GM19035 (cell line): Measurements from ENCODE around the gene GKAP1.
"Not testable (repeated sequence)": the region's sequence is repeated elsewhere in the genome, so short reads cannot be mapped to it uniquely, and the experiment has no call there.

Experiments used
- ATAC-seq: cut with Tn5 transposase; IDR thresholded peaks from one replicate; pipeline ENCODE4 v1.9.1; 2021; ENCODE audit not compliant: unreplicated experiment

The GKAP1 gene

DNA sequence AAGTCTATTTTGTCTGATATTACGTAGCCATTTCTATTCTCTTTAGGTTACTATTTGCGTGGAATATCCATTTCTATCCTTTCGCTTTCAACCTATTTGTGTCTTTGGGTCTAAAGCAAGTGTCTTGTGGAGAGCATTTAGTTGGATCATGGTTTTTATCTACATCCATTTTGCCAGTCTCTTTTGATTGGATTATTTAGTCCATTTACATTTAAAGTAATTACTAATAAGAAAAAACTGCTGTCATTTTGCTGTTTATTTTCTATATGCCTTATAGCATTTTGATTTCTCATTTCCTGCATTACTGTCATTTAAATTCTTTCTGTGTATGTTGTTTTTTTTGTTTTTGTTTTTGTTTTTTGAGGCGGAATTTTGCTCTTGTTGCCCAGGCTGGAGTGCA, 83.8 kb downstream of the GKAP1 start:
- ATAC-seq = no peak

DNA sequence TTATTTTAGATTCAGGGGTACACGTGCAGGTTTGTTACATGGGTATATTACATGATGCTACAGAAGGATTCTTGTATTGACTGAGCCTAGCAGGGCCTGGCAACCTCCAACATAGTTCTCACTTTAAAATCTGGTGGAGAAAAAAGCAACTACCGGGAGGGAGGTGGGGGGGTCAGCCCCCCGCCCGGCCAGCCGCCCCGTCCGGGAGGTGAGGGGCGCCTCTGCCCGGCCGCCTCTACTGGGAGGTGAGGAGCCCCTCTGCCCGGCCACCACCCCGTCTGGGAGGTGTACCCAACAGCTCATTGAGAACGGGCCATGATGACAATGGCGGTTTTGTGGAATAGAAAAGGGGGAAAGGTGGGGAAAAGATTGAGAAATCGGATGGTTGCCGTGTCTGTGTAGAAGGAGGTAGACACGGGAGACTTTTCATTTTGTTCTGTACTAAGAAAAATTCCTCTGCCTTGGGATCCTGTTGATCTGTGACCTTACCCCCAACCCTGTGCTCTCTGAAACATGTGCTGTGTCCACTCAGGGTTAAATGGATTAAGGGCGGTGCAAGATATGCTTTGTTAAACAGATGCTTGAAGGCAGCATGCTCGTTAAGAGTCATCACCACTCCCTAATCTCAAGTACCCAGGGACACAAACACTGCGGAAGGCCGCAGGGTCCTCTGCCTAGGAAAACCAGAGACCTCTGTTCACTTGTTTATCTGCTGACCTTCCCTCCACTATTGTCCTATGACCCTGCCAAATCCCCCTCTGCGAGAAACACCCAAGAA, 88.8 kb downstream of the GKAP1 start:
- not testable (repeated sequence) for ATAC-seq

- ATAC-seq = no peak
Measured at GRCh38 chr9:83724436-83724835, 93.1 kb downstream of the GKAP1 start.

DNA sequence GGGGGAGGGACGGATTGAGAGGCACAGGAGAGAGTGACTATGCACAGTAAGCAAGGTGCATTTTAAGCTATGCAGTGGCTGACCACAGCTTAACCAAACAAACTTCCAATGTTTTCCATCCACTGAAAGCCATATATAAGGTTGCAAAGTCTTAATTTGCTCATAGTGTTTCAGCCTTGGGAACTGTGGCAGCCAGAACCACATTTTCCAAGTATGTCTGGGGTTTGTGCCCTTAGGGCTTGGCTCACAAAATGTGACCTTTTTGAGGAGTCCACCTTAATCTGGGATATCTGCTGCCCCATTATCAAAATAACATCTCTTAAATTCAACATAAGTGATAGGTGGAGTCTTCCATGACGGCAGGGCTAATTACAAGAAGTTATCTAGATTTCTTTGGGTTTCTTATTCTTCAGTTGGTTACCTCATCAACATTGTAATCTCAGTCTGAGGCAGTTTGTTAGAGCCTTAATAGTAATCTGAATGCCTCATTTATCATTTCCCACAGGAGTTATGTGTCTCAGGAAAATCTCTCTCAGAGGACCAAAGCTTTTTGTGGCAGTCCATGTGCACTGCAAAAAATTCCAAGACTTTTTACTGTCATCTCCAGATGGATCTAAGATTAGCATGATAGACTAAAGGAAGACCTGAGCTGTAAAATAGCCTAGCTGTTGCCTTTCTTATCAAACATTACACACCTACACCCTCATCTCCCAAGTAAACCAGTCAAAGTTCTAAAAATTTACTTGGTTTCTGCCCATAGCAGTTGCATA, 94.7 kb downstream of the GKAP1 start:
- ATAC-seq = no peak

DNA sequence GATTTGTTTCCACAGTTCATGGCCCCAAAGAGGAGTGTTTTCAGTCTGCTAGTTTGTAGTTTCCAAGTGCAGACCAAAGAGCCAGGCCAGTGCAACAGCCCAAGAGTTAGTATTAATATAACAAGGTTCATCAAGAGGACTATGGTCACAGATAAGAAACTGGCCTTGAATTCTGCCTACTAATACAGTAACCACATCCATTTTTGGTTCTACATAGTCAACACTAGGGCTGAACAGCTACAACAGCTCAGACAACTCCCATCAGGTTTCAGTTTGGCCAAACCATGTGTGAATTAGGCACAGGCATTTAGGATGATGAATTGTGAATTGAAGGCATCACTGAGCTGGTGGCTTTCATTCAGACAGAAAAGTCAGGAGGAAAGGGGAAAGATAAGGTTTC, 96.1 kb downstream of the GKAP1 start:
- ATAC-seq = no peak

GRCh38 chr9:83715794-83716193, 101.8 kb downstream of the GKAP1 start:
- no peak for ATAC-seq

DNA sequence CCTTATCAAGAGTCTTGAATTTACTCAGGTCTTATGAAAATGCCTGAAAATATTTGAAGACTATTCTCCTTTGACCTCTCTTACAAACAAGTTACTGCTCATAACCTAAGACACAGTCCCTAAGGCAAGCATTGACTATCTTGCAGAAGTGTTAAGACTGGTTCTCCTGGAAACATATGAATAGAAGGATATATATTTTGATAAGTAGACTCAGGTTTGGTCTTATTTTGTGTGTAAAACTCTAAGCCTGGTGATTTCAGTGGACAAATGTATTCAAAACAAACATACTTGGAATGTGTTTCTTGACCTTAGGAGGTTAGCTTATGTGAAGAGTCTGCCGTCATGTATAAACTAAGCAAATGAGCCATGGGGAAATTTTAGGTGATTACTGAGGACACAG, 102.3 kb downstream of the GKAP1 start:
- no peak for ATAC-seq

GRCh38 chr9:83714329-83714728, 103.2 kb downstream of the GKAP1 start:
- ATAC-seq = no peak

GRCh38 chr9:83708515-83709158, 108.9 kb downstream of the GKAP1 start:
- peak; percentile 48 for ATAC-seq

GRCh38 chr9:83707768-83708514, 109.6 kb downstream of the GKAP1 start, which contains the start of gene UBQLN1:
TSS of gene UBQLN1 (minus strand) at chr9:83707958. CDS start at chr9:83707679, 279 bp downstream.
- ATAC-seq = peak; percentile 69

- ATAC-seq = peak; percentile 40
Measured at GRCh38 chr9:83707518-83707767, 110.1 kb downstream of the GKAP1 start.

DNA sequence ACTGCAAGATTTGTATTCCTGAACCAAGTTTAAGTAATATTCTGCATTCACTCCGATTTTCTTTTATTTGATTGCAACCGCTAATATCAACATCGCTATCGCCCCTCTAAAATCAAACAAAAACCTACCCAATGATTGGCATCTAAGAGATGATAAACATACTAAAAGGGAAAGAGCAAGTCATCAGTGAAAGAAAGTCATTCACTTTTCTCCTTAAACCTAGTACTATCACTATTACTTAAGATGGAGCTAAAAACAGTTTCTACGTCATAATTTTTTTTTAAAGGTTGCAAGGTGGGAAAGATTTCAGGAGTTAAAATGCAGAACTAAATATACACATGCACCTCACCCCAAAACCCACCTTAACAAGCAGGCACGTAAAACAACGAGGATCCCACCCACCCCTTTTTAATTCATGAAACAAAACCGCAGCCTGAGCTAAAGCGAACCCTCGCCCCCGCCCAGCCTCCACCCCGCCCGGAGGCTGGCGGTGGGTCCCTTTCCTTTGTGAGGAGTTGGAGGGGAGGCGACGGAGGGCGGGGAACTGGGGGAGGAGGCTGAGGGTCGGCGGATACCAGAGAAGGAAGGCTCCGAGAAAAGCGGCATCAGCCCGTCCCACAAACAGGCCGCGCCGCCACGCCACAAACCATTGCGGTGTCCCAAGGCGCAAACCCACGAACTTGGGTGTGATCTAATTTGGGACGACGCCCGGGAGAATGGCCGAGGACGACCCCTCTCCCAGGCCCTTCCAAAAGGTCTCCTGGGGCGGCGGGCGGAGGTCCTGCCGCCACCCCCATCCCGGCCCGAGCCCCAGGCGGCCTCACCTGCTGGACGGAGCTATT, 110.7 kb downstream of the GKAP1 start:
- peak; percentile 18 for ATAC-seq

DNA sequence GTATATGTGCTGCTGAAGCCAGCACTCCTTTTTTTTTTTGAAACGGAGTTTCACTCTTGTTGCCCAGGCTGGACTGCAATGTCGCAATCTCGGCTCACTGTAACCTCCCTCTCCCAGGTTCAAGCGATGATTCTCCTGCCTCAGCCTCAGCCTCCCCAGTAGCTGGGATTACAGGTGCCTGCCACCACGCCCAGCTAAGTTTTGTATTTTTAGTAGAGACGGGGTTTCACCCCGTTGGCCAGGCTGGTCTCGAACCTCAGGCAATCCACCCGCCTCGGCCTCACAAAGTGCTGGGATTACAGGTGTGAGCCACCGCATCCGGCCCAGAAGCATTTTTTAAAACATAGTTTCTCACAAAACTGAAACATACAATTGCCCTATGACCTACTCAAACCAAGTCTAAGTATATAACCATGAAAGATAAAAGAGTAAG, 112.3 kb downstream of the GKAP1 start:
- ATAC-seq = peak; percentile 16

- ATAC-seq = no peak
Measured at GRCh38 chr9:83701769-83702168, 115.8 kb downstream of the GKAP1 start.

- ATAC-seq = no peak
Measured at GRCh38 chr9:83701286-83701685, 116.3 kb downstream of the GKAP1 start.

DNA sequence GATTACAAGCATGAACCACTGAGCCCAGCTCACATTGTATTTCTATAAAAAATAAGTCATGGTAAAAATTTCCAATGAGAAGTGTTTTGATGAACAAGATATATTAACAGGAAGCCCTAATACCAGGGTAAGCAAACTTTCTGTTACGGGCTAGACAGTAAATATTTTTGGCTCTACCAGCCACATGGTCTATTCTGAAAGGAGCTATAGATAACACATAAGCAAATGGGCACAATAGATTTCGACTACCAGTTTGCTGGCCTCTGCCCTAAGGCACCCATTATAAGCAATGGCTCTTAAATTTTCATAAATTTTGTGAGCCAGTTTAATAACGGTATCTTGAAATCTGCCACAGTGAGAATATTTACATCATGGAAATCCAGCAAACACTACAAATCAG, 118.0 kb downstream of the GKAP1 start:
- ATAC-seq = no peak

DNA sequence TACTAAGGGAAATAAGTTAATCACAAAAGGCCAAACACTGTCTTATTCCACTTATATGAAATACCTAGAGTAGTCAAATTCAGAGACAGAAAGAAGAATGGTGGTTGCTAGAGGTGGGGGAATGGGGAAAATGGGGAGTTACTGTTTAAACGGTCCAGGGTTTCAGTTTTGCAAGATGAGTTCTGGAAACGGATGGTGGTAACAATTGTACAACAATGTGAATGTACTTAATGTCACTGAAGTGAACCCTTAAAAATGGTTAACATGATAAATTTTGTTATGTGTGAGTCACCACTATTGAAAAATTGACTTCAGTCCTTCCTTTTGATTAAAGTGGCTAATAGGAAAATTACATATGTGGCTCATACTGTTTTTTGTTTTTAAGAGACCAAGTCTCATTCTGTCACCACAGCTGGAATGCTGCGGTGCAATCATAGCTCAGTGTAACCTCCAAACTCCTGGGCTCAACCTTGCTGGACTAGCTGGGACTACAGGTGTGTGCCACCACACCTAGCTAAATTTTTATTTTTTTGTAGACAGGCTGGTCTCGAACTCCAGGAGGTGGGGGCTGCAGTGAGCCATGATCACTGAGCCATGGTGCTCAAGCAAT, 118.5 kb downstream of the GKAP1 start:
- no peak for ATAC-seq

DNA sequence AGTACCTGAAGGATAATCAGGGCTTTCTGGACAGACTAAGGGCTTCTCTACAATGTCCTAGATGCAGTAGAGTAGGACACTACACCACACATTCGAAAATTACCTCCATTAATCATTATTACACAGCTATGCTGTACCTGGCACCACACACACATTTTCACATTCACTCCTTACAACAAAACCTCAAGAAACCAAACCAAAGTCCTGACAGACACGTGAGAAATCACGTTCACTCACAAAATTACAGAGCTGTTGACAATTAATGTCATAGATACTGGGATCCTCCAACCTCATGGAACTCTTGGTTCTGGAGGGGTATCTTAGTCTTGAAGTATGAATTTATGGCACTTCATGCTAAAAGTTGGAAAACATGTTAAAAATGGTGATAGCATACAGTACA, 126.1 kb downstream of the GKAP1 start:
- ATAC-seq = no peak
